HCT116 (cell line): Measurements from ENCODE around the gene CCDC158. TPM values are rescaled to one million over a fixed set of nuclear protein-coding genes. Genes with fewer than 3 reads are reported as not detected.

Experiments used
- ATAC-seq: fragments of 200-7000 bp; cut with Tn5 transposase; 2 replicates; pipeline ENCODE4 v1.9.1; 2020; ENCODE audit warnings: mild to moderate bottlenecking, moderate library complexity
- BruUV-seq: library from RNA; stranded (reverse); fragments of 400-500 nt; replicated peaks from 2 replicates; lab custom pipeline; 2021; lab: Mats Ljungman, UMichigan
- CTCF ChIA-PET: fragments of 300-600 bp; sonication (Branson Sonifier 250); formaldehyde crosslinking; loops from one replicate; lab custom pipeline; 2021; ENCODE audit warnings: antibody characterized with exemption; lab: Charles Lee
- POLR2A ChIA-PET: fragments of 300-600, 350-600 bp; sonication (Branson Sonifier 250); formaldehyde crosslinking; loops from one replicate; lab custom pipeline; 2021; ENCODE audit warnings: antibody characterized with exemption; lab: Charles Lee
- RAD21 ChIA-PET, 2 experiments: fragments of 300-600 bp; sonication (Branson Sonifier 250); formaldehyde crosslinking; loops; one replicate each; lab custom pipeline; 2023; ENCODE audit warnings: low total read pairs in 2 of 2; ENCODE audit not compliant: uncharacterized antibody in 2 of 2, unreplicated experiment in 2 of 2, low non-redundant PET in 1 of 2; lab: Charles Lee
- DNase-seq: peaks from one replicate; pipeline ENCODE4 v3.0.0-alpha.2; 2010; ENCODE audit warnings: low read depth, low spot score
- H2AFZ ChIP-seq: fragments of 200-600 bp; shearing (Covaris generic), sonication (generic); 2 replicates; pipeline ENCODE4 v1.6.1; 2017; ENCODE audit warnings: low read depth, mixed run types, mixed read lengths, antibody characterized with exemption, low read length; ENCODE audit not compliant: poor library complexity, severe bottlenecking
- H3K27ac ChIP-seq: 2 replicates; pipeline ENCODE4 v1.5.1; 2012; ENCODE audit warnings: low read depth, low read length
- H3K27me3 ChIP-seq: fragments of 200-600 bp; sonication (generic); 2 replicates; pipeline ENCODE4 v1.6.1; 2016; ENCODE audit warnings: mixed run types, low read length, mixed read lengths; ENCODE audit not compliant: insufficient read depth
- H3K36me3 ChIP-seq, 2 experiments: fragments of 200-500 bp in 1 of 2; fragments of 200-600 bp in 1 of 2; sonication (Bioruptor generic) in 1 of 2; sonication (generic) in 1 of 2; 2 replicates each; pipeline versions ENCODE4 v1.5.1 to v1.6.1; 2014 to 2016; ENCODE audit warnings: low read length in 2 of 2, inconsistent platforms in 1 of 2, mixed read lengths in 1 of 2, mixed run types in 1 of 2; ENCODE audit not compliant: insufficient read depth in 2 of 2, control insufficient read depth in 1 of 2
- H3K4me1 ChIP-seq, 2 experiments: fragments of 200-600 bp in 1 of 2; sonication (generic) in 1 of 2; 2 replicates each; pipeline versions ENCODE4 v1.5.1 to v1.6.1; 2012 to 2017; ENCODE audit warnings: low read length in 2 of 2, inconsistent platforms in 1 of 2, mild to moderate bottlenecking in 1 of 2, mixed read lengths in 1 of 2, mixed run types in 1 of 2, moderate library complexity in 1 of 2; ENCODE audit not compliant: insufficient read depth in 2 of 2, control insufficient read depth in 1 of 2
- H3K4me2 ChIP-seq: fragments of 200-600 bp; sonication (generic); 2 replicates; pipeline ENCODE4 v1.6.1; 2017; ENCODE audit warnings: mixed run types, low read length, mixed read lengths
- H3K4me3 ChIP-seq, 2 experiments: fragments of 200-600 bp in 1 of 2; sonication (generic) in 1 of 2; replicated peaks in 1 of 2; 2 replicates each; pipeline ENCODE4 v1.5.1; 2011 to 2016; ENCODE audit warnings: low read length in 2 of 2, control low read depth in 1 of 2, low read depth in 1 of 2, mild to moderate bottlenecking in 1 of 2, mixed read lengths in 1 of 2, mixed run types in 1 of 2
- H3K79me2 ChIP-seq: fragments of 200-600 bp; sonication (generic); 2 replicates; pipeline ENCODE4 v1.6.1; 2017; ENCODE audit warnings: mild to moderate bottlenecking, mixed run types, low read length, moderate library complexity, mixed read lengths; ENCODE audit not compliant: insufficient read depth
- H3K9ac ChIP-seq: fragments of 200-600 bp; sonication (generic); 2 replicates; pipeline ENCODE4 v1.6.1; 2016; ENCODE audit warnings: low read length, mixed read lengths
- H3K9me2 ChIP-seq: fragments of 200-600 bp; sonication (generic), shearing (Covaris generic); 2 replicates; pipeline ENCODE4 v1.6.1; 2017; ENCODE audit warnings: mixed run types, mild to moderate bottlenecking, moderate library complexity; ENCODE audit not compliant: insufficient read depth
- H3K9me3 ChIP-seq, 2 experiments: fragments of 200-500 bp in 1 of 2; fragments of 200-600 bp in 1 of 2; sonication (Bioruptor generic) in 1 of 2; sonication (generic) in 1 of 2; 2 replicates each; pipeline ENCODE4 v1.6.1; 2014 to 2017; ENCODE audit warnings: low read length in 2 of 2, mixed read lengths in 2 of 2, inconsistent platforms in 1 of 2, low read depth in 1 of 2, mild to moderate bottlenecking in 1 of 2, mixed run types in 1 of 2, moderate library complexity in 1 of 2; ENCODE audit not compliant: control insufficient read depth in 1 of 2, insufficient read depth in 1 of 2
- H4K20me1 ChIP-seq: fragments of 200-600 bp; sonication (generic), shearing (Covaris generic); 2 replicates; pipeline ENCODE4 v1.6.1; 2017; ENCODE audit warnings: mixed run types, mild to moderate bottlenecking, moderate library complexity; ENCODE audit not compliant: insufficient read depth
- ATF3 ChIP-seq: IDR thresholded peaks from 2 replicates; pipeline ENCODE4 v1.6.1; 2012
- CEBPB ChIP-seq: IDR thresholded peaks from 2 replicates; pipeline ENCODE4 v1.6.1; 2012; ENCODE audit warnings: low read depth
- EGR1 ChIP-seq: IDR thresholded peaks from 2 replicates; pipeline ENCODE4 v1.6.1; 2012; ENCODE audit warnings: low read depth
- ELF1 ChIP-seq: IDR thresholded peaks from 2 replicates; pipeline ENCODE4 v1.6.1; 2012; ENCODE audit warnings: low read depth, borderline replicate concordance
- EZH2 ChIP-seq: fragments of 200-600 bp; sonication (generic); IDR thresholded peaks from 2 replicates; pipeline ENCODE4 v1.6.1; 2017; ENCODE audit warnings: antibody characterized with exemption, mixed run types
- EZH2phosphoT487 ChIP-seq: fragments of 200-600 bp; IDR thresholded peaks from 2 replicates; pipeline ENCODE4 v1.6.1; 2018; ENCODE audit warnings: antibody characterized with exemption, borderline replicate concordance
- FOSL1 ChIP-seq: IDR thresholded peaks from 2 replicates; pipeline ENCODE4 v1.6.1; 2012; ENCODE audit warnings: low read depth
- JUND ChIP-seq: IDR thresholded peaks from 2 replicates; pipeline ENCODE4 v1.6.1; 2012
- MAX ChIP-seq: IDR thresholded peaks from 2 replicates; pipeline ENCODE4 v1.6.1; 2012
- POLR2A ChIP-seq: IDR thresholded peaks from 2 replicates; pipeline ENCODE4 v1.7.0; 2011; ENCODE audit warnings: borderline replicate concordance; ENCODE audit not compliant: insufficient read depth, insufficient read length; ENCODE audit errors: extremely low read depth
- POLR2AphosphoS5 ChIP-seq: IDR thresholded peaks from 2 replicates; pipeline ENCODE4 v1.6.1; 2011; ENCODE audit warnings: mild to moderate bottlenecking, low read depth, low read length, moderate library complexity
- RAD21 ChIP-seq: IDR thresholded peaks from 2 replicates; pipeline ENCODE4 v1.6.1; 2012; ENCODE audit warnings: low read depth, mild to moderate bottlenecking
- SP1 ChIP-seq: IDR thresholded peaks from 2 replicates; pipeline ENCODE4 v1.6.1; 2012; ENCODE audit warnings: low read depth
- SRF ChIP-seq: IDR thresholded peaks from 2 replicates; pipeline ENCODE4 v1.6.1; 2012; ENCODE audit warnings: low read depth
- TCF7L2 ChIP-seq: IDR thresholded peaks from 2 replicates; pipeline ENCODE4 v1.7.0; 2011; ENCODE audit warnings: borderline replicate concordance, inconsistent platforms; ENCODE audit not compliant: insufficient read depth, insufficient read length; ENCODE audit errors: extremely low read depth
- YY1 ChIP-seq: IDR thresholded peaks from 2 replicates; pipeline ENCODE4 v1.6.1; 2011; ENCODE audit warnings: low read length, low read depth, moderate library complexity, mild to moderate bottlenecking; ENCODE audit not compliant: insufficient replicate concordance; ENCODE audit errors: extremely low read depth
- ZFX ChIP-seq: fragments of 450-650 bp; IDR thresholded peaks from 2 replicates; pipeline ENCODE4 v1.6.1; 2017
- ZNF274 ChIP-seq: fragments of 200-500 bp; sonication (Bioruptor generic); IDR thresholded peaks from 2 replicates; pipeline ENCODE4 v1.6.1; 2014; ENCODE audit warnings: mild to moderate bottlenecking, low read depth, low read length, inconsistent platforms
- intact Hi-C: fragments of 100-400 bp; cut with micrococcal nuclease; formaldehyde crosslinking; loops from 2 replicates; pipeline ENCODE4 v1.10.0; 2022
- total RNA-seq: library from RNA; stranded (reverse); gene quantifications from one replicate; pipeline ENCODE4 v1.2.1, GENCODE V29; 2021; ENCODE audit not compliant: unreplicated experiment

The CCDC158 gene
- total RNA-seq, 1 experiment from 2014 or later, result not detected

- RAD21 ChIA-PET, result interaction anchor here in 1 of 2 experiments (1.1 kb wide), 1 partner anchor 77 kb away, joined by 3 read pairs; no protein-coding TSS in a partner anchor
- CTCF ChIA-PET, result interaction anchor here (0.6 kb wide), 1 partner anchor 121 kb away, joined by 3 read pairs; no protein-coding TSS in a partner anchor
- H3K9me3 ChIP-seq, result peaks cover 0 to 13% of the 10 kb centered on the region in 2 experiments; a peak in 2 of 4 replicates
- 0 out of 4 replicates have a peak overlapping the region, but pooled peaks of 1 of the 2 experiments have one; percentile 0 for H3K4me3 ChIP-seq
- H4K20me1 ChIP-seq, result no peaks in the 10 kb centered on the region
- peaks cover 15% of the 10 kb centered on the region; the same call in 1 of the 2 replicates for H3K79me2 ChIP-seq
- H3K36me3 ChIP-seq, result no peaks in the 10 kb centered on the region
- no TSS peak for BruUV-seq
- H3K9me2 ChIP-seq, result no peaks in the 10 kb centered on the region
- peak overlapping the region; percentile 62; the same call in 1 of the 2 replicates for H3K27ac ChIP-seq
- TF ChIP-seq POLR2AphosphoS5, result peak; percentile 30; the same call in 1 of the 2 replicates
- no peak for TF ChIP-seq ATF3
- peak; percentile 16 for TF ChIP-seq YY1
- peak; percentile 42 for TF ChIP-seq TCF7L2
- H2AFZ ChIP-seq, result no peak overlapping the region
- peak; percentile 83 for DNase-seq
- POLR2A ChIA-PET, result no interaction called here
- ATAC-seq, result peak; percentile 64
- intact Hi-C loops, result loop anchor here (2.0 kb wide), 1 partner anchor 64 kb away; no protein-coding TSS in a partner anchor
- peak overlapping the region; percentile 60 for H3K4me2 ChIP-seq
- H3K9ac ChIP-seq, result peak overlapping the region; percentile 35
- H3K4me1 ChIP-seq, result peaks cover 19 to 37% of the 10 kb centered on the region in 2 experiments
- H3K27me3 ChIP-seq, result no peaks in the 10 kb centered on the region
Observed at GRCh38 chr4:76301068-76301774, 119.7 kb downstream of the CCDC158 start.

GRCh38 chr4:76300012-76300411, 120.9 kb downstream of the CCDC158 start:
- ChIA-PET RAD21 (no interaction called here), CTCF (no interaction called here), POLR2A (no interaction called here)
- ATAC-seq, result no peak
- Histone ChIP-seq H4K20me1 (no peaks in the 10 kb centered on the region), H3K9me2 (no peaks in the 10 kb centered on the region), H3K9me3 (peaks cover 0 to 13% of the 10 kb centered on the region in 2 experiments; a peak in 2 of 4 replicates), H3K79me2 (peaks cover 6% of the 10 kb centered on the region; the same call in 1 of the 2 replicates), H2AFZ (no peak overlapping the region), H3K36me3 (no peaks in the 10 kb centered on the region), H3K4me1 (peaks cover 19 to 28% of the 10 kb centered on the region in 2 experiments), H3K27me3 (no peaks in the 10 kb centered on the region), H3K4me3 (no peak overlapping the region), H3K9ac (no peak overlapping the region), H3K27ac (no peak overlapping the region), H3K4me2 (no peak overlapping the region)
- no TSS peak for BruUV-seq
- no peak for DNase-seq
- TF ChIP-seq CEBPB (no peak), MAX (no peak), YY1 (no peak), JUND (no peak), ATF3 (no peak), TCF7L2 (no peak), FOSL1 (no peak), SRF (no peak), ZFX (no peak), EZH2phosphoT487 (no peak), EGR1 (no peak), ZNF274 (no peak), SP1 (no peak), EZH2 (no peak), POLR2A (no peak), RAD21 (no peak), ELF1 (no peak)
- intact Hi-C loops, result loop anchor here (2.0 kb wide), 1 partner anchor 63 kb away; no protein-coding TSS in a partner anchor
